Measurements from ENCODE around the gene ETV6.

Gene ETV6

GRCh38 chr12:11771356-11771755 lies 121.9 kb downstream of the ETV6 start:
- peak overlapping the region; percentile 1 for H3K4me3 Mint-ChIP-seq
- no peaks in the 10 kb centered on the region for H3K9me3 Mint-ChIP-seq
- no peak for DNase-seq
- H3K27ac Mint-ChIP-seq = peak overlapping the region; percentile 93
- H3K27me3 Mint-ChIP-seq = no peaks in the 10 kb centered on the region
- H3K36me3 Mint-ChIP-seq (ENCODE audit: low read depth) = peaks cover 81% of the 10 kb centered on the region
- peaks cover 94% of the 10 kb centered on the region for H3K4me1 Mint-ChIP-seq (ENCODE audit: low read depth)

GRCh38 chr12:11771895-11772502 lies 122.5 kb downstream of the ETV6 start:
- Mint-ChIP-seq H3K4me1 (ENCODE audit: low read depth) (peaks cover 91% of the 10 kb centered on the region), H3K9me3 (no peaks in the 10 kb centered on the region), H3K4me3 (peak overlapping the region; percentile 1), H3K27me3 (no peaks in the 10 kb centered on the region), H3K27ac (peak overlapping the region; percentile 93), H3K36me3 (ENCODE audit: low read depth) (peaks cover 79% of the 10 kb centered on the region)
- DNase-seq = no peak

- Mint-ChIP-seq H3K4me1 (ENCODE audit: low read depth) (peaks cover 89% of the 10 kb centered on the region), H3K27me3 (no peaks in the 10 kb centered on the region), H3K27ac (peak overlapping the region; percentile 5), H3K4me3 (no peak overlapping the region), H3K9me3 (no peaks in the 10 kb centered on the region), H3K36me3 (ENCODE audit: low read depth) (peaks cover 79% of the 10 kb centered on the region)
- DNase-seq = no peak
These were observed 124.6 kb downstream of the ETV6 start for GRCh38 chr12:11773889-11774677.

GRCh38 chr12:11774821-11775220 lies 125.3 kb downstream of the ETV6 start:
- H3K9me3 Mint-ChIP-seq = no peaks in the 10 kb centered on the region
- peak overlapping the region; percentile 39 for H3K27ac Mint-ChIP-seq
- H3K4me1 Mint-ChIP-seq (ENCODE audit: low read depth) = peaks cover 89% of the 10 kb centered on the region
- DNase-seq = no peak
- peaks cover 74% of the 10 kb centered on the region for H3K36me3 Mint-ChIP-seq (ENCODE audit: low read depth)
- H3K4me3 Mint-ChIP-seq = no peak overlapping the region
- H3K27me3 Mint-ChIP-seq = no peaks in the 10 kb centered on the region

GRCh38 chr12:11776316-11776715 lies 126.8 kb downstream of the ETV6 start:
- Mint-ChIP-seq H3K27me3 (no peaks in the 10 kb centered on the region), H3K27ac (no peak overlapping the region), H3K36me3 (ENCODE audit: low read depth) (peaks cover 65% of the 10 kb centered on the region), H3K4me3 (no peak overlapping the region), H3K9me3 (no peaks in the 10 kb centered on the region), H3K4me1 (ENCODE audit: low read depth) (peaks cover 89% of the 10 kb centered on the region)
- DNase-seq = no peak

GRCh38 chr12:11777451-11777850 lies 128.0 kb downstream of the ETV6 start:
- no peak overlapping the region for H3K4me3 Mint-ChIP-seq
- H3K36me3 Mint-ChIP-seq (ENCODE audit: low read depth) = peaks cover 57% of the 10 kb centered on the region
- H3K27ac Mint-ChIP-seq = peak overlapping the region; percentile 67
- no peak for DNase-seq
- no peaks in the 10 kb centered on the region for H3K9me3 Mint-ChIP-seq
- no peaks in the 10 kb centered on the region for H3K27me3 Mint-ChIP-seq
- peaks cover 84% of the 10 kb centered on the region for H3K4me1 Mint-ChIP-seq (ENCODE audit: low read depth)

- Mint-ChIP-seq H3K27me3 (no peaks in the 10 kb centered on the region), H3K4me3 (peak overlapping the region; percentile 28), H3K4me1 (ENCODE audit: low read depth) (peaks cover 85% of the 10 kb centered on the region), H3K36me3 (ENCODE audit: low read depth) (peaks cover 55% of the 10 kb centered on the region), H3K9me3 (no peaks in the 10 kb centered on the region), H3K27ac (peak overlapping the region; percentile 85)
- no peak for DNase-seq
These were observed 128.5 kb downstream of the ETV6 start for GRCh38 chr12:11777962-11778361.

GRCh38 chr12:11778713-11779685 lies 129.5 kb downstream of the ETV6 start:
- Mint-ChIP-seq H3K9me3 (no peaks in the 10 kb centered on the region), H3K4me1 (ENCODE audit: low read depth) (peaks cover 86% of the 10 kb centered on the region), H3K27me3 (no peaks in the 10 kb centered on the region), H3K36me3 (ENCODE audit: low read depth) (peaks cover 55% of the 10 kb centered on the region), H3K4me3 (peak overlapping the region; percentile 28), H3K27ac (peak overlapping the region; percentile 85)
- no peak for DNase-seq

GRCh38 chr12:11780521-11781101 lies 131.1 kb downstream of the ETV6 start:
- Mint-ChIP-seq H3K4me3 (no peak overlapping the region), H3K4me1 (ENCODE audit: low read depth) (peaks cover 74% of the 10 kb centered on the region), H3K36me3 (ENCODE audit: low read depth) (peaks cover 47% of the 10 kb centered on the region), H3K27ac (peak overlapping the region; percentile 85), H3K27me3 (no peaks in the 10 kb centered on the region), H3K9me3 (no peaks in the 10 kb centered on the region)
- no peak for DNase-seq

- no peak overlapping the region for H3K4me3 Mint-ChIP-seq
- no peaks in the 10 kb centered on the region for H3K27me3 Mint-ChIP-seq
- H3K36me3 Mint-ChIP-seq (ENCODE audit: low read depth) = peaks cover 27% of the 10 kb centered on the region
- no peak for DNase-seq
- no peaks in the 10 kb centered on the region for H3K9me3 Mint-ChIP-seq
- peaks cover 65% of the 10 kb centered on the region for H3K4me1 Mint-ChIP-seq (ENCODE audit: low read depth)
- H3K27ac Mint-ChIP-seq = peak overlapping the region; percentile 15
These were observed 133.5 kb downstream of the ETV6 start for GRCh38 chr12:11782914-11783420.

GRCh38 chr12:11785712-11786111 lies 136.2 kb downstream of the ETV6 start:
- Mint-ChIP-seq H3K9me3 (no peaks in the 10 kb centered on the region), H3K27me3 (no peaks in the 10 kb centered on the region), H3K4me3 (no peak overlapping the region), H3K4me1 (ENCODE audit: low read depth) (peaks cover 45% of the 10 kb centered on the region), H3K27ac (no peak overlapping the region), H3K36me3 (ENCODE audit: low read depth) (peaks cover 31% of the 10 kb centered on the region)
- no peak for DNase-seq

GRCh38 chr12:11786638-11787365 lies 137.3 kb downstream of the ETV6 start:
- no peaks in the 10 kb centered on the region for H3K9me3 Mint-ChIP-seq
- peaks cover 36% of the 10 kb centered on the region for H3K36me3 Mint-ChIP-seq (ENCODE audit: low read depth)
- no peak overlapping the region for H3K4me3 Mint-ChIP-seq
- H3K27me3 Mint-ChIP-seq = no peaks in the 10 kb centered on the region
- peaks cover 38% of the 10 kb centered on the region for H3K4me1 Mint-ChIP-seq (ENCODE audit: low read depth)
- H3K27ac Mint-ChIP-seq = no peak overlapping the region
- no peak for DNase-seq

- no peak overlapping the region for H3K4me3 Mint-ChIP-seq
- H3K4me1 Mint-ChIP-seq (ENCODE audit: low read depth) = peaks cover 32% of the 10 kb centered on the region
- peaks cover 40% of the 10 kb centered on the region for H3K36me3 Mint-ChIP-seq (ENCODE audit: low read depth)
- no peak overlapping the region for H3K27ac Mint-ChIP-seq
- H3K27me3 Mint-ChIP-seq = no peaks in the 10 kb centered on the region
- DNase-seq = no peak
- H3K9me3 Mint-ChIP-seq = no peaks in the 10 kb centered on the region
These were observed 138.0 kb downstream of the ETV6 start for GRCh38 chr12:11787437-11787836.
